ENCODE results near the gene THADA.
"Not testable (repeated sequence)": the region's sequence is repeated elsewhere in the genome, so short reads cannot be mapped to it uniquely, and the experiment has no call there.

The THADA gene

DNA sequence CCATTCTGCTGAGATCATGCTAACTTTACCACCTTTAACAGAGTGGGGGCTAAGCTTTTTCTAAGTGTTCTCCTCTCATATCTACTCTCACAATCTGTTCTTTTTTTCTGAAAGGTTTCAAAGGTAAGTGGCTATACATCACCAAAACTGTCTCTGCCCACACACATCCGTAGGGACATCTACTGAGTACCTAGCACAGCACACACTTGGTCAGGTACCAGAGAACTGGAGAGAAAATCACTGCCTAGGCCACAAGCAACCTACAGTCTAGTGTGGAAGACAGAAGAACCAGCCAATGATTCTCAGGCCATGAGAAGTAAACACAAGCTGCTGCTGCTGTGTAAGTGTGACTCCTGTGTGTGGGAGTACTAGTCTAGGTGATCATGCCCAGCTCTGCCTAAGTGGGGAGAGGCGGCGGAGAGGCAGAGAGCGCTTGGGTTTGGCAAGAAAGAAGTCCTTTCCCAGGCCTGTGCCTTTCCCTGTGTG lies 193.3 kb downstream of the THADA start:
- DNase-seq = no peak

DNA sequence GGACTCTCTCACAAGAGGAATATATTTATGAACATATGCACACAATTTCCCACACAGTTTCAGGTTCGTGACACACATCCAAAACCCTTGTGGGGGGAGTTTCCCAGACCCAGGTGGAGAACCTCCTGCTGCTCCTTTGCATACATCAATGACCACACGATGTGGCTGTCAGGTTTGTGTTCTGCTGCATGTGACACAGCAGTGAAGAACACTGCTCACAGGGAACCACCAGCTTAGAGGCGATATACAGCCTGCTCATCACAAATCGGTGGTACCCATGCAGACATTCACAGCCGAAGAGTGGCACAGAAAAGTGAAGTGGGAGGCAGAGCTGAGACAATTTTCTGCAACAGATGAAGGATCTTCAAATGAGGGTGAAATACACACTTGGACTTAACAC lies 193.8 kb downstream of the THADA start:
- no peak for DNase-seq

DNA sequence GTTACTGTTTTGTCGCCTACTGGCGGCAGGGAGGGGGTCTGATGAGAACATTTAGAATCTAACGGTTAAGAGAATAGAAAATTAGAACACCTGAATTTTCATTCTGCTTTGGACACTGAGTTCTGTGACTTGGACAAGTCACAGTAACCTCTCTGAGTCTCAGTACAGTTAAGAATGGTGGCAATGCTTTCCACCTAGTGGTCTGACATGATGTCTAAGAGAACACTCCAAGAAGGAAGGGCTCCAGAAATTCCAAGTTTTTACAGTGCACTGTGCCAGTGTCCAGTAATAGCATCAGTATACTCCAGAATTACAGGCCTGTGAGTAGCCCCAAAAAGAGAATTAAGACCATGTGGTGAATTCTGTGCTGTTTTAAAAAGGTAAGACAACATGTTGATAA lies 195.3 kb downstream of the THADA start:
- no peak for DNase-seq

DNA sequence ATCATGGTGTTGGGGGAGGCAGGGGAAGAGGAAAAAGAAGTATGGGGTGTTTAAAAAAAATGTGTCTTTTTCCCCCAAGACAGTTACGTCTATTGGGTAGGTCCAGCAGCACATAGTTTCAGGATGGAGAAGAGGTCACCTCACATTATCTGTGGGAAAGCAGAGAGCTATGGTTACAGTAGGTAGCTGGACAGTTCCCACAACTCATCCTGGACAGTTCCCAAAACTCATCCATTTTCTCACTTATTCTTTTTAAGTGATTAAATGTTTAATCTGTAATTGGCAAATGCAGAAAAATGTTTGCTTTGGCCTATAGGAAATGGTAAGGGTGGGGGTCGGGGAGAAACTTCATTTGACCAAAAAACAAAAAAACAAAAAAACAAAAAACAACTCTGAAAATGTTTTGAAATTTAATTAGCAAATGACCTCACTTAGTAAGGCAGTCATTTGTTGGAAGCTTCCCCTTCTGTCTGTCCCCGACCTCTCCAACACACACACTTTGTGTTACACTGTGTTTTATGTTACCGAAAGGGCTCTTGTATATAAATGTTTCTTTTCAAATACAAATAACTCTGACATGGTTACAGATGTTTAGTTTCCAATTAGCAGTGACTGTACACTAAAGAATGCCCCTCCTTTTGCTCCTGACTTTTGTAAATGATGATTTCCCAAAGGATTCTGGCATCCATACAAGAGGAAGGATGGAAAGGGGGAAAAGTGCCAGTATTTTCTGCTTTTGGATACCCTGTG lies 196.1 kb downstream of the THADA start:
- no peak for DNase-seq

DNA sequence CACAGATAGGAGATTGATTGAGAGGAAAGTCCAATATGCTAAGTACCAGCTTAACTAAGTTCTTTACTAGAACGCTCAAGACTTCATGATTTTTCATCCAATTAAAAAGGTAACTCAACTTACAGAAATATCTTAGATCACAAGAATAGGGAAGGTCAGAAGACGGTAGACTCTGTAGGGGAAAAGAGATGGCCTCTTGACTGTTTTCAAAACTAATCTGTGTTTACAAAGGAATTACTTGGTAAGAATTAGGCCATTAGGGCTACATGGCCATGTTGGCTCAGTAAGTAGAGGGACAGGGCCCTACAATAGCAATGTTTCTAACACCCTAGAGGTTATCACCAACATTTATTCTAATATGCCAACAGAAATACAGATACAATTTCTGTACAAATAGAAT lies 196.7 kb downstream of the THADA start:
- DNase-seq = no peak

DNA sequence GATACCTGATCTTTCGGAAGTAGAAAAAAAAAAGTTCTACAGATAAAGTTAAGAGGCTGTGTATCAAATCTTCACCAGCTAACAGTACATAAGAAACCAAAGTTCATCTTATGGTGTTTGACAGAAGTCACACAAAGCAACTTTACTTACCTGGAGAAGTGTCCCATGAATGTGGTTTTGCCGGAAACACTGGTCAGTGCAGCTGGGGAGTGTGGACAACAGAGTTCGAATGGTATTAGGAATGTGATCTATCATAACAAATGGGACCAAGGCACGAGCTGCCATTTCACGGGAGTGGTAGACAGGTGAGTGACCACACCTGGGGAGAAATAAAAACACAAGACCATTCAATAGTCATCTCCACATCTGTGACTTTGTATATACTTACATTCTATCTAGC lies 198.0 kb downstream of the THADA start:
- DNase-seq = no peak

DNA sequence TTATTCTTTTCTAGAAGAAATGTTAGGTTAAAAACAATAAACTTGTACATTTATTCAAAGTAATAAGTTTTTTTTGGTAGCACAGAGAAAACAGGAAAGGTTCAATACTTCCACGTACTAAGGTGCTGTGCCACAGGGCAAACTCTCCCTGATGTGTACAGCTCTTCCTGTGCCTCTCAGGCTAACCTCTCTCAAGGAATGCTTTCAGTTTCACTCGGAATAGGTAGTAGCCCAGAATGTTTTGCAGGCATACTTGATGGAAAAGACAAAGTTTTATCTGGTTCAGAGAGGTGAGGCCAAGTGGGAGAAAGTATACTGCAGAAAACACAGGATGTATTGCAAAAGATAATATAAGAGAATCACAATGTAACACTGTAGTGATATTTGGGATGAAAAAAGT lies 198.4 kb downstream of the THADA start:
- no peak for DNase-seq

DNA sequence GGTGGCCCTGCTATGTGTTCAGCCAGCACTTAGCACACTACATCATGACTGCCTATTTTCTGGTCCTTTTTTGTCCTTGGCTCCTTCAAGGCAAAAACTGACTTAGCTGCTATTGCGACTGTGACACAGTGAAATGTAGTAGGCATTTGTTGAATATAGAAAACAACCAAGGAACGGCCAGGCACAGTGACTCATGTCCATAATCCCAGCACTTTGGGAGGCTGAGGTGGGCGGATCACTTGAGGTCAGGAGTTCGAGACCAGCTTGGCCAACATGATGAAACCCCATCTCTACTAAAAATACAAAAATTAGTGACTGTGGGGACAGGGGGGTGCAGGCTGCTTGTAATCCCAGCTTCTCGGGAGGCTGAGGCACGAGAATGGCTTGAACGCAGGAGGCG lies 199.5 kb downstream of the THADA start:
- DNase-seq = not testable (repeated sequence)

DNA sequence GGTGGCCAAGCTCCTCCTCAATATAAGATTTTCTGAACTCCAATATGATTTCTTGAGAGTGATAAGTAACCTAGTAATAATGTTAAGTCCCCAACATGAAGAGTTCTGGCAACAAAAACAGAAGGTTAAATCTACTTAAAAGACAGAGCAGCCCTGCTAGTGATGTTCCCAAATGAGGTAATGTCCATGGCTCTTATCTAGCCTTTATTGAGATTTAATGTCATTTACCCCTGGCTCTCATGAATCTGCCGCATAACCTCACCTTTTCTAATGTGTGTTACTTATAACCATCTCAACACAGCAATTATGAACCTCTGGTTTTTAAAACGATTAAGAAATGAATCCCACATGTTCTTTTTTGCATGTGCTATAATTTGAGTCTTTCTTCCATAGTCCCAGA lies 201.9 kb downstream of the THADA start:
- no peak for DNase-seq

DNA sequence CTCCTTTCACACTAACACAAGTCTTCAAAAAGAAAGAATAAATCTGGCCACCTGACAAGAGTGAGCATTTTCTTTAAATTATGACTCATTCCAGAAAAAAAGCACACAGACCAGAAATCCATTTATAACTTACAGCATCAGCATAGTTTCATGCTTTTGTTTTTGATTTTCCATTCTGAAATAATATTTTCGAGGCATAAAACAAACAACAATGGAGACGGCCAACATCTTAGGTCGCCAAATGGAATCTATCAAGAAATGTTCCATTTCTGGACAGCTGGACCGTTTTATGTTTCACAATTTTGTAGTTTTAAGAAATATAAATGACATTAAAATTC lies 204.0 kb downstream of the THADA start:
- no peak for DNase-seq

DNA sequence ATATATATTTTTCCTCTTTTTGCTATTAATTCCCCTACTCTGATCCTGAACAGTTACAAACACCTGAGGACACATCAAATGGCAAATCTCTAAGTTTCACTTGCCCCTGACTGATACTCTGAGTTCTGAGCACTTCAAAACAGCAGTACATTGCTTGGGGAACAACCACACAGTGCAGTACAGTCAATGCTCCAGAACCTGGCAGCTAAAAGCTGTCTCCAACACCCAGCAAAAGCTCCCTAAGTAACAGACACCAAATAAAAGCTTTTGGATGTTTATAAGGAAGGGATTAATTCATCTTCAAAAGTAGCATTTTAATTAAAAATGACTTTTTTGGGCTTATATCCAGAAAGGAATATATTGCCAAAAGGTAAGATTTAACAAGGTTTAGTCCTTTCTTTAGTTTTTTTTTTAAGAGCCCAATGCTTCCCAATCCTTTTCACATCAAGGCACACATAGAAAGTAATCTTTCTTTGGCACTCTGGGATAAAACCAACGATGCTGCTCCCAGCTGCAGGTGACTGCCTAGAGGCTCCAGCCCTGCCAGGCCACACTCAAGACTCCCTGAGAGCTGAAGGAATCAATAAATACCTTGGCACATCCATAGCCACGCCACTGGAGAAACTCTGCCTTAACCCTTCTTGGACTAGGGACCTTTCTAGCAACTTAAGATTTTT lies 204.5 kb downstream of the THADA start:
- no peak for DNase-seq

DNA sequence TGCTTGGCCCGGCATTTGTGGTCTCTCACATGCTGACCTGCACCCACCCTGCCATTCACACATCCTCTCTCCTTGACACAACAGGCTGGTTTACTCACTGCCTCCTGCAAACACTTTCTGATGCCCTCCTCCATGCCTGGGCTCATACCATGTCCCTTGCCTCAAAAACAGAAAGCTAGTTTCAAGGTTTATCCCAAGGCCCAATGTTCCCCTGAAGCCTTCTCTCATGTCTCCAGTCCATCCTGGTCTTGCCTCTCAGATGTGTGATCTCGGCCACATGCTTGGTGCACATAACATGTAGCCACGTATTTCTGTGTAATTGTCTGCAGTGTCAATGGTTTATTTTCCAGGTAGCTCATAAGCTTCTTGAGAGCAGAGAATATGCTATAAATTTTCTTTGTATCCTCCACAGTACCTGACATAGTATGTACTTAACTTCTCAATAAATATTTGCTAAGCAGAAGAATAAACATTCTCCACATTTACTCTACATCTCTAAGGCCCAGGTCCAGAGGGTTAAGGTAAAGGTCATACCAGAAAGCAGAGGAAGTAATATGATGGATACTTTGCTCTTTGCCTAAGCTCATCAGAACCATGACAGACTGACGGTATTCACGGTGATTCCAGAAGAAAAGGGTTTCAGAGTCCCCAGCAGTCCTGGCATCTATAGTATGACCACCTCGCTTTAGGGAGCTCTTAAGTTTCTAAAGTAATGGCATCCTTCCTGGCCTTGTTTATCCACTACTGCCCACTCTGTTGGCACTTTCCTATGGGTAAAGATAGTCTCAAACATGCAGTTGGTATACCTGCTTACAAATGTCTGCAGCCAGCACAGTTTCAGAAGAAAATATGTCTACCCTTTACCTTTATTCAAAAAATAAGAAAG lies 206.0 kb downstream of the THADA start:
- no peak for DNase-seq

DNA sequence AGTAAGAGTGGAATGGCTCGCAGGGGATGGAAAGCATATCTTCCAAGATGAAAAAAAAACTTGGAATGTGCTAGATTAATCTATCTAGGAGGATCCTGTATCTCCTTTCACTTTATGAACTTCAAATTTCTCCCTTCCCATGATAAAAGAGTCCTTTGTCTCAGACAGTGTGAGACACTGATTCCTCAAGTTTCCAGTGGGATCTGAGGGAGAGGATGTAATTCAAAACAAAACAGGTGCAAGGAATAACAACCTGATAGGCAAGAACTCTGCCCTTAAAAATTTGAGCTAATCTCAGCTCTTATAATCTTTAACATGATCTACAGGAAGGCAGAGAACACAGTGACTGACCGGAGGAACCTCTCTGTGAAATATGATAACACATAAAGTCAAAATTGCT lies 207.5 kb downstream of the THADA start:
- peak; percentile 13 for DNase-seq

DNA sequence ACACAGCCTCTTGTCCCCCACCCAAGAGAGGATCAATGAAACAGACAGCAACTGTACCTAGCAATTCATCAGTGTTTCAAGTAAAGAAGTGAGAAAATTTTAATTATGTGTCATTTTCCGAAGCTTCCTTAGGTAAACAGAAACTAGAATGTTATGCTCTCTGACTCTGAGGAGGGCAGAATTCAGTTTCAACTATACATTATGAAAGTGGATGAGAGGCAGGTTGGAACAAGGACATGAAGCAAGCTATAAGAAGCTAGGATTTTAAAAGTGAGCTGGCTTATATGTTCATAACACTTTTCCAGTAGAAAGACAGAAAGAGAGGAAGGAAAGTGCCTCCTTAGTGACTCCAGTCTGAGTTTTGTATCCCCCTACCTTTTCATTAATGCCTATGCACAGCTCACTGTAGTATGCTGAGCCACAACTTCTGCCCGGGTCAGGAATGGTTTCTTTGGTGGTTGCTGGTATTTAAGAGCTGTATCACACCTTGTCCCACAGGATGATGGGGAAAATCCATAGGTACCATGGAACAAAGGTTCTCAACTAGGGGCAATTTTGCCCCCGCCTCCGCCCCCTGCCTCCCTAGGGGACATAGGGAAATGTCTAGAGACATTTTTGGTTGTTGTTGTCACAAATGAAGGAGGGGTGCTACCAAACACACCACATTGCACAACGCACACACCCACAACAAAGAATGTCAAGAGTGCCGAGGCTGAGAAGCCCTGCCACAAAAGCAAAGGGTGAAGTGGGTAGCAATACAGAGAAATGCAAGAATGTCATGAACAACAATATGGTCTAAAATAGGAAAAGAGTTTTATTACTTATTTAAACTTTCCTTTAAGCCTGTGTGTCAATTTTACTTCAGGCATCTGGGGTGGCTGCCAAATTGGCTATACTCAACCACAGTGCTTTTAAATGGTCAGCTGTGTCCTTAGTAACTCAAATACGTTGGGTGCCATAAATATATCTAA lies 208.5 kb downstream of the THADA start:
- DNase-seq = no peak

DNA sequence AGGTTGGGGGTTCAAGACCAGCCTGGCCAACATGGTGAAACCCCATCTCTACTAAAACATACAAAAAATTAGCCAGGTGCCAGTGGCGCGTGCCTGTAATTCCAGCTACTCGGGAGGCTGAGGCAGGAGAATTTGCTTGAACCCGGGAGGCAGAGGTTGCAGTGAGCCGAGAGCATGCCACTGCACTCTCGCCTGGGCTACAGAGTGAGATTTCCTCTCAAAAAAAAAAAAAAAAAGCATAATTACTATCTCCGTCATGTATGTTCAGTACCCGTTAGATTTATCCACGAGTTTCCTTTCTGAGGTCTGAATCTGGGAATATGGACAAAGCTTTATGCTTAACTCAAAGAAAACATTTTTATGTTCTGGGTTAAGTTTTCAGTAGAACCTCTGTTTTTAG lies 209.2 kb downstream of the THADA start:
- DNase-seq = not testable (repeated sequence)

DNA sequence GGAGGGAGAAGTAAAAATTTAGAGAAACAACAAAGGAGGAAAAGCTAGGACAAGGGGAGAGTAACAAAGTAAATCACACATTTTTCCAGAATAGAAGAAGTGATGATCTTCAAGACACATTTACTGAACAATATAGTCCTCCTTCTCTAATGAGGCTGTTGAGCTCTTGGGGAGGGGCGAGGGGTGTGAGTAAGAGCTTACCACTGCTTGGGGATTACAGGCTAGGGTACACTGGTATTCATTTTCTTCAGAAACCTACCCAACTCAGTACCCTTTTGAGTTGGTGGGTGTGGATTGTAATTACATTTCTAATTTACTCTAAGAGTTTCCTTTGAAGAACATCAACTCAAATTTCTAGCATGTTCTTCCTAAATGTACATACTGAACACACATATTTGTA lies 211.7 kb downstream of the THADA start:
- no peak for DNase-seq

DNA sequence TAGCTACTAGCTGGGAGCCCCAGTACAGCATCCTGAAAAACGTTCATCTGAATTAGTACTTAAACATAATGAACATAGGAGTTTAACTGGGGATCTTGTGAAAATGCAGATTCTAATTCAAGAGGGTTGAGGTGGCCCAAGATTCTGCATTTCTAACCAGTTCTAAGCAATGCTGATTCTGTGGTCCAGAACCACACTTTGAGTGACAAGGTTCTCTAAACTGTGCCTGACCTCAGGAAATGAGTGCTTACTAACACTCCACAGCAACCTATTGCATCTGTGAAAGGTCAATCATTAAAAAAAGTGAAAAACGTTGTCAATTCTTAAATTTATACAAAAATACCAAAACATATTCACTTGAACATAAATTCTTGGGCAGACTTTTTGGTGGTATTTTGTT lies 212.3 kb downstream of the THADA start:
- DNase-seq = no peak

DNA sequence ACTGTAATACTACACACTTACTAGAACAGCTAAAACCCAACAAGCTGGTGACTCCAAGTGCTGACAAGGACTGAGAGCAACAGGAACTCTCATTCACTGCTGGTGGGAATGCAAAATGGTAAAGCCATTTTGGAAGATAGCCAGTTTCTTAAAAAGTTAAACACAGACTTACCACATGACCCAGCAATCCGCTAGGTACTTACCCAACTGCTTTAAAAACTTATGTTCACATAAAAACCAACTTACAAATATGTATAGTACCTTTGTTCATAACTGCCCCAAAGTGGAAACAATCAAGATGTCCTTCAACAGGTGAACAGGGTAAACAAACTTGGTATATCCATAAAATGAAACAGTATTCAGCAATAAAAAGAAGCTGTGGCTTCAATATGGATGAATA lies 216.3 kb downstream of the THADA start:
- DNase-seq = no peak

DNA sequence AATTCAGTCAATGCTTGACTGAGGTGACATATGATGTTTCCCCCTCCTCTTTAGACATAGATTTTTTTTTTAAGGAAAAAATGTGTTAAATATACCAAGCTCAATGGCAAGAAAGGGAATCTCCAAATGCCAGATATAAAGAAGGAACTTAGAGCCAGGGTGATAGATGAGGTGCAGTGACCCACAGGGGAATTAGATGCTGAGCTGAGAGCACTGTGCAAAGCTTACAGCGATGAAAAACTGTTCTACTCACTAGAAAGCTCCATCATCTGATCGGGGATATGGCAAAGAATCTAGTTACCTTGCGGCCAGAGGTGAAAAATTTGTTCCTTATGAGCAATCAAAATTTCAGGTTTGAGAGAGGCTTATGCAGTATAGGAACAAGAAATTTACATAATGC lies 218.5 kb downstream of the THADA start:
- DNase-seq = no peak

DNA sequence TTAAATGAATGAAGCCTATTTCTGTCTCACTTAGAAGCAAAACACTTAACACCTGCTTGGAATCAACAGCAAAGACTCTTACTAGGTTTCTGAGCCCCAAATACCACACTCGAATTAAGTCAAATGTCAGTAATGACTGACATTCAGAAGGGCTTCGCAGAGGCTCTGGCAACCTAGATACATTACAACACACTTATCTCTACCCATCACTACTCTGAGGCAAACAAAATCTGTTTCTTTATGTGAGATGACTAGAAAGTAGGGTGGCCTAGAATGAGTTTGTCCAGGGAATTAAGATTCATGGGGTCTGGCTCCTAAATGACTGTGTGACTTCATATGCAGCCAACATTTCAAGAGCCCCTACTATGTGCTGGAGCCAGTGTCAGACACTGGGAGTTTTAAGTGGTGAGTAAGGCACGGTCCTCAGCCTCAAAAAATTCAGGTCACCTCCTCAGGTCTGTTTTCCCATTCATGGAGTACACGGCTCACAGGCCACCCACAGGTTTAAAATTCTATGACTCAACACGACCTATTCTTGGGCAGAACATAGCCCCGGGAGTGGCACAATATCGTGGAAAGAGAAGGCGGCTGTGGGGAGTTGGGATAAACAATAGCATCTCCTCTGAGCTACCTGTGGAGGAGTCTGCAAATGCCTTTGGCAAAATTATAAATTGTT lies 219.2 kb downstream of the THADA start:
- no peak for DNase-seq

DNA sequence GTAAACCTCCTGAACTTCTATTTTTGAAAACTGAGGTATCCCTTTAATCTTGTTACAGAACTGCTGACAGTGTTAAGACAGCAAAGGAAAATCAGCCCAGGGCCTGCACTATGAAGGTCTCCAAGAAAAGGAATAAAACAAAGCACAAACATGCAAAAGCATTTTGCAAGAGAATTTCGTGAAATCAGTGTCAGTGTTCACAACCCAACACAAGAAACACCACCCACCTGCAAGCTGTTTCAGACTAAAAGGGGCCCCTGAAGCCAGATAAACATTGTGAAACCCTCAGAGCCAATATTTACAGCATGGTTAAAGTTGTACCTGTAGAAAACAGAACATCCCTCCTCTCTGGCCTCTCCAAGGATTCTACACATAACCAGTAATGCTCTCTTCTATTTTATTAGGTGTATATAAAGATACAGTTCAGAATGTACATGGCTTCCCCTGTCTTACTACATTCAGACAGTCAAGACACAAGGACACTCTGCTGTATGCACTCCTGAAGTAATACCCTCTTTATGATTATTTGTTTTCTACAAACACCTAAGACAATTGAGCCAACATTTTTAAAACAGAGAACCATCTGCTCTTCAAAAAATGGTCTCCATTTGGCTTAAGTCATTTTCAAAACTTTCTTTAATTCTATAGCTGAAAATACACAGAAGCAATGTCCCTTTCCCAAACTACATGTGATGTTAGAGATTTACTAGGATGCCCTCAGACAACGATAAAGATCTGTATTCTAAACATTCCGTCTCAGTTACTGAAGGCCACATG lies 219.9 kb downstream of the THADA start:
- DNase-seq = no peak
